Muscle of arm (tissue), 12 donors: ENCODE measurements around the gene RPS27L. TPM values are rescaled to one million over a fixed set of nuclear protein-coding genes. Genes with fewer than 3 reads are reported as not detected.
"Not testable (repeated sequence)": the region's sequence is repeated elsewhere in the genome, so short reads cannot be mapped to it uniquely, and the experiment has no call there.

Source experiments
- DNase-seq: peaks from one replicate; pipeline ENCODE4 v3.0.0-alpha.2; 2013
- polyA plus RNA-seq, 12 donors: library from polyadenylated mRNA; unstranded; fragments of 120-200 nt; gene quantifications; one replicate each; pipeline ENCODE4 v1.2.1, GENCODE V29; 2013; ENCODE audit not compliant: insufficient read length in 12 of 12

The RPS27L gene
- polyA plus RNA-seq, 12 donors: 46.3 to 248 (median 66.0) TPM; not detected in 1

- DNase-seq: no peak
Measured at GRCh38 chr15:63107895-63108546, 49.3 kb downstream of the RPS27L start.

GRCh38 chr15:63105354-63105753 lies 51.9 kb downstream of the RPS27L start:
- DNase-seq: not testable (repeated sequence)

- DNase-seq: no peak
Measured at GRCh38 chr15:63104727-63105126, 52.5 kb downstream of the RPS27L start.

GRCh38 chr15:63103416-63103815 lies 53.9 kb downstream of the RPS27L start:
- DNase-seq: no peak

GRCh38 chr15:63099581-63099980 lies 57.7 kb downstream of the RPS27L start:
- not testable (repeated sequence) for DNase-seq

- DNase-seq: not testable (repeated sequence)
Measured at GRCh38 chr15:63098901-63099300, 58.4 kb downstream of the RPS27L start.

Other genes with a start within 250 kb of the RPS27L start
- 1,000 to 10,000 TPM; 1,610 to 7,782 (median 4,394) TPM for gene TPM1, start 114.7 kb downstream of the RPS27L start, polyA plus RNA-seq
- 10 to 100 TPM in 11 of 12 donors, not detected in 1; 16.2 to 35.3 (median 18.4) TPM for gene LACTB, start 35.6 kb downstream of the RPS27L start, polyA plus RNA-seq
- gene RAB8B, start 32.1 kb upstream of the RPS27L start, polyA plus RNA-seq: 10 to 100 TPM in 11 of 12 donors, not detected in 1; 17.0 to 58.1 (median 22.8) TPM
- gene APH1B, start 120.1 kb upstream of the RPS27L start, polyA plus RNA-seq: 10 to 100 TPM in 11 of 12 donors, not detected in 1; 11.4 to 15.1 (median 13.8) TPM
- 10 to 100 TPM in 1 of 12 donors, 1 to 10 TPM in 6, under 1 TPM in 4, not detected in 1; 0.88 to 11.3 (median 1.4) TPM for gene CA12, start 224.4 kb upstream of the RPS27L start, polyA plus RNA-seq